Epithelial cell of esophagus (primary cell): ENCODE data around the gene MON1A.

Experiments used
- DNase-seq: peaks from one replicate; pipeline ENCODE4 v3.0.0; 2010; ENCODE audit warnings: low read depth
- H3K4me3 ChIP-seq: 2 replicates; pipeline ENCODE4 v1.5.1; 2011; ENCODE audit warnings: mild to moderate bottlenecking, low read length, control low read depth
- CTCF ChIP-seq: IDR thresholded peaks from 2 replicates; pipeline ENCODE4 v1.5.1; 2011; ENCODE audit warnings: low read depth, mild to moderate bottlenecking, low read length, control low read depth, inconsistent platforms; ENCODE audit not compliant: insufficient read depth; ENCODE audit errors: missing control alignments

MON1A gene

GRCh38 chr3:49882166-49882565 lies 47.4 kb downstream of the MON1A start:
- DNase-seq, result no peak
- TF ChIP-seq CTCF, result no peak
- H3K4me3 ChIP-seq, result no peak overlapping the region

- H3K4me3 ChIP-seq, result no peak overlapping the region
- no peak for DNase-seq
- no peak for TF ChIP-seq CTCF
Observed at GRCh38 chr3:49880581-49881315, 48.9 kb downstream of the MON1A start.

- no peak for TF ChIP-seq CTCF
- no peak for DNase-seq
- no peak overlapping the region for H3K4me3 ChIP-seq
Observed at GRCh38 chr3:49879721-49880120, 49.9 kb downstream of the MON1A start.

- no peak for DNase-seq
- no peak for TF ChIP-seq CTCF
- no peak overlapping the region for H3K4me3 ChIP-seq
Observed at GRCh38 chr3:49878686-49879085, 50.9 kb downstream of the MON1A start.

GRCh38 chr3:49877716-49878115 lies 51.9 kb downstream of the MON1A start:
- DNase-seq, result no peak
- no peak overlapping the region for H3K4me3 ChIP-seq
- TF ChIP-seq CTCF, result no peak

GRCh38 chr3:49876567-49876966 lies 53.0 kb downstream of the MON1A start:
- H3K4me3 ChIP-seq, result no peak overlapping the region
- no peak for DNase-seq
- no peak for TF ChIP-seq CTCF

- no peak for TF ChIP-seq CTCF
- DNase-seq, result no peak
- no peak overlapping the region for H3K4me3 ChIP-seq
Observed at GRCh38 chr3:49873623-49874022, 56.0 kb downstream of the MON1A start.
